Type B pancreatic cell (in vitro differentiated cells): ENCODE measurements around the gene CNTNAP2. TPM values are rescaled to one million over a fixed set of nuclear protein-coding genes. Genes with fewer than 3 reads are reported as not detected.

Source experiments
- DNase-seq: peaks from one replicate; pipeline ENCODE4 v3.0.0; 2021; ENCODE audit warnings: mixed read lengths; ENCODE audit not compliant: unreplicated experiment; ENCODE audit errors: extremely low spot score
- H3K27ac Mint-ChIP-seq: 2 replicates; pipeline ENCODE4 v1.8.0; 2021; ENCODE audit warnings: mild to moderate bottlenecking, mixed read lengths
- H3K27me3 Mint-ChIP-seq: 2 replicates; pipeline ENCODE4 v1.8.0; 2021; ENCODE audit warnings: mixed read lengths
- H3K36me3 Mint-ChIP-seq: 2 replicates; pipeline ENCODE4 v1.8.0; 2021; ENCODE audit warnings: mixed read lengths
- H3K4me1 Mint-ChIP-seq: one replicate; pipeline ENCODE4 v1.8.0; 2021; ENCODE audit warnings: mixed read lengths; ENCODE audit not compliant: unreplicated experiment
- H3K4me3 Mint-ChIP-seq: 2 replicates; pipeline ENCODE4 v1.8.0; 2021; ENCODE audit warnings: mild to moderate bottlenecking, mixed read lengths
- H3K9me3 Mint-ChIP-seq: 2 replicates; pipeline ENCODE4 v1.8.0; 2021; ENCODE audit warnings: mixed read lengths
- CTCF ChIP-seq: fragments of 200-600 bp; sonication (generic); conservative IDR thresholded peaks from 2 replicates; pipeline ENCODE4 v1.5.0; 2021; ENCODE audit warnings: antibody characterized with exemption, mild to moderate bottlenecking
- total RNA-seq: library from RNA; stranded (reverse); gene quantifications from 2 replicates; pipeline ENCODE4 v1.2.1, GENCODE V29; 2021; ENCODE audit warnings: low replicate concordance

The CNTNAP2 gene
- total RNA-seq, 1 donor from 2014 or later, result 26.8 TPM

DNA sequence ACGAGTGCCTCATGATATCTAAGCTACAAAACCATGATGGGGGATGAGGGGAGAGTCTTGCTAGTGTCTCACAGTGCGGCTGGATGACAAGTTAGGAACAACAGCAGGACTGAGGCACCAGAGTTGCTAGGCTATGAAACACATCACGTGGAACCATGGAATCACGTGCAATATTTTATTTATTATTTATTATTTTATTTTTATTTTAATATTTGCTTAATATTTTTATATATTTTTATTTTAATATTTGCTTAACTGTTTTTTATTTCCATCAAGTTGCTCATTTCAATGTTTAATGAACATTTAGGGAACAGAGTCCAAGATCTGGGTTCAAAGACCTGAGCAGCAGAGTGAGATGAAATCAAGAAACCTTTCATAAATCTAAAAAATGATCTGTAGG is 614.6 kb downstream of the CNTNAP2 start:
- Mint-ChIP-seq H3K9me3 (no peaks in the 10 kb centered on the region), H3K36me3 (no peaks in the 10 kb centered on the region), H3K4me1 (peaks cover 12% of the 10 kb centered on the region), H3K27me3 (no peaks in the 10 kb centered on the region), H3K4me3 (no peak overlapping the region), H3K27ac (no peak overlapping the region)
- no peak for TF ChIP-seq CTCF
- no peak for DNase-seq

DNA sequence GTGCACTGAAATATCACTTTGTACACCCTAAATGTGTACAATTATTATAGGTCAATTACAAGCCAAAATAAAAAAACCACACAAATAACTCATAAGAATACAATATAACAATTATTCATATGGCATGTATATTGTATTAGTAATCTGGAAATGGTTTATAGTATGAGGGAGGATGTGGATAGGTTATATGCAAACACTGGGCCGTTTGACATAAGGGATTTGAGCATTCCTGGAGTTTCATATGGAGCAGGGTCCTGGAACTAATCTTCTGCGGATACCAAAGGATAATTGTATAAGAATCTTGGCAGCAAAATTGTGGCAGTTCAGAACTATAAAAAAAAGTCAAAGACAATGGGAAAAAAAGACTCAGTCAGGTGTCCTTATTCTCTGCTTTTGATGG is 619.4 kb downstream of the CNTNAP2 start:
- no peaks in the 10 kb centered on the region for H3K27me3 Mint-ChIP-seq
- H3K36me3 Mint-ChIP-seq, result no peaks in the 10 kb centered on the region
- no peak for TF ChIP-seq CTCF
- no peak overlapping the region for H3K27ac Mint-ChIP-seq
- no peak for DNase-seq
- no peaks in the 10 kb centered on the region for H3K9me3 Mint-ChIP-seq
- H3K4me3 Mint-ChIP-seq, result no peak overlapping the region
- no peaks in the 10 kb centered on the region for H3K4me1 Mint-ChIP-seq

GRCh38 chr7:146736446-146737190 is 620.0 kb downstream of the CNTNAP2 start:
- Mint-ChIP-seq H3K9me3 (no peaks in the 10 kb centered on the region), H3K27ac (no peak overlapping the region), H3K27me3 (no peaks in the 10 kb centered on the region), H3K4me1 (no peaks in the 10 kb centered on the region), H3K36me3 (no peaks in the 10 kb centered on the region), H3K4me3 (no peak overlapping the region)
- peak; percentile 48 for TF ChIP-seq CTCF
- DNase-seq, result no peak

DNA sequence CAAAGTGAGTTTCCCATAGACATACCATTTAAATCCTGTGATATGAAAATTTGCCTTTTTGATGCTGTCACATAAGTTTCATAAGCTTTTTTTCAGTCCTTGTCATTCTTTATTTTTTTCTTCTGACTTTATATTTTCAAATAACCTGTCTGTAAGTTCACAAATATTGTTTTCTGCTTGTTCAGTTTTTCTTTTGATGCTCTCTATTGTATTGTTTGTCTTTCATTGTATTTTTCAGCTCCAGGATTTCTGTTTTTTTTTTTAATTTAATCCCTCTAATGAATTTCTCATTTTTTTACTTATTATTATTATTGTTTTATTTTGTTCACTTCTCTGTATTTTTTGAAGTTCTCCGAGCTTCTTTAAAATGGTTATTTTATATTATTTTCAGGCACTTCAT is 623.4 kb downstream of the CNTNAP2 start:
- no peak overlapping the region for H3K4me3 Mint-ChIP-seq
- H3K36me3 Mint-ChIP-seq, result no peaks in the 10 kb centered on the region
- no peak for TF ChIP-seq CTCF
- no peak for DNase-seq
- H3K4me1 Mint-ChIP-seq, result no peaks in the 10 kb centered on the region
- no peak overlapping the region for H3K27ac Mint-ChIP-seq
- H3K27me3 Mint-ChIP-seq, result no peaks in the 10 kb centered on the region
- H3K9me3 Mint-ChIP-seq, result peaks cover 5% of the 10 kb centered on the region

DNA sequence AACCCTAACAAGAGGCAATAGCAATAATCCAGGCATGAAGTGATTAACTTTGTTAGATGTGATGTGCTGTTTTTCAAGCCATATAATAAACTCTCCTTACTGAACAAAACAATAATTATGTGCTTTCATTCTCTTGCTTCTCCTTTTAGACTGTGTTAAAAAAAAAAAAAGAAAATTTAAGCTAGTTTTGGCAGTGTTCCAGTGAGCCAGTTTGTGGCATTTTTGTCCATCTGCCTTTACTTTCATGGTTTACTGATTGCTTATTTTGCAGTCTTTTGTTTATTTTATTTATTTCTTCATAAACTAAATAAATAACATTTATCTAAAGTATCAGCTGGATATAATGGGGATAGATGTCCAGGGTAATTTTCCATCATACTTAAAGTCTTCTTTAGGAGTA is 625.3 kb downstream of the CNTNAP2 start:
- DNase-seq, result no peak
- Mint-ChIP-seq H3K9me3 (peaks cover 5% of the 10 kb centered on the region), H3K4me1 (no peaks in the 10 kb centered on the region), H3K27me3 (no peaks in the 10 kb centered on the region), H3K4me3 (no peak overlapping the region), H3K27ac (no peak overlapping the region), H3K36me3 (no peaks in the 10 kb centered on the region)
- no peak for TF ChIP-seq CTCF
